Astrocyte of the cerebellum (primary cell): ENCODE data around the gene TBC1D22A.
"Not testable (repeated sequence)": the region's sequence is repeated elsewhere in the genome, so short reads cannot be mapped to it uniquely, and the experiment has no call there.

ENCODE experiments used
- DNase-seq: peaks from one replicate; pipeline ENCODE4 v3.0.0-alpha.2; 2011; ENCODE audit warnings: low read depth
- H3K4me3 ChIP-seq: 2 replicates; pipeline ENCODE4 v1.5.1; 2011; ENCODE audit warnings: mild to moderate bottlenecking, low read depth, low read length, moderate library complexity
- CTCF ChIP-seq: IDR thresholded peaks from 2 replicates; pipeline ENCODE4 v1.5.1; 2012; ENCODE audit warnings: low read length, low read depth, moderate library complexity, mild to moderate bottlenecking; ENCODE audit errors: missing control alignments
- in situ Hi-C: cut with HindIII; loops from 2 replicates; pipeline ENCODE4 v1.10.0; 2017; ENCODE audit warnings: low sequenced_read_pairs

TBC1D22A gene

GRCh38 chr22:46732041-46732379, 30.4 kb upstream of the TBC1D22A start:
- no peak overlapping the region for H3K4me3 ChIP-seq
- in situ Hi-C loops = no loop called here
- no peak for DNase-seq
- no peak for TF ChIP-seq CTCF

DNA sequence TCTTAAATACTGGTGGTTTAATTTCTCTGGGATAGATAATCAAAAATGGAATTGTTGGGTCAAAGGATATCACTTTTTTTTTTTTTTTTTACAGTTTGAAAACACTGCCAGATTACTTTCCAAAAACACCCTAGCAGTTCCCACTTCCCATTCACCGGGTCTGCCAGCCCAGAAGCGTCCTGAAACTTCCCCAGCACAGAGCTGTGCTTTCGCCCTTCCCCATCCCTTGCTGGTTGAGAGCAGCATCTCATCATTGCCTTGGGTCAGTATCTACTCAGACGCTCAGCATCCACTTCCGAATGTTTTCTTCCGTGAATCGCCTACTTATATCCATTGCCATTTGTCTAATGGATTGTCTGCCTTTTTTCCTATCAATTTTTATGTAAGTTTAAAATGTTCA, 29.9 kb upstream of the TBC1D22A start:
- H3K4me3 ChIP-seq = no peak overlapping the region
- in situ Hi-C loops = no loop called here
- no peak for TF ChIP-seq CTCF
- no peak for DNase-seq

DNA sequence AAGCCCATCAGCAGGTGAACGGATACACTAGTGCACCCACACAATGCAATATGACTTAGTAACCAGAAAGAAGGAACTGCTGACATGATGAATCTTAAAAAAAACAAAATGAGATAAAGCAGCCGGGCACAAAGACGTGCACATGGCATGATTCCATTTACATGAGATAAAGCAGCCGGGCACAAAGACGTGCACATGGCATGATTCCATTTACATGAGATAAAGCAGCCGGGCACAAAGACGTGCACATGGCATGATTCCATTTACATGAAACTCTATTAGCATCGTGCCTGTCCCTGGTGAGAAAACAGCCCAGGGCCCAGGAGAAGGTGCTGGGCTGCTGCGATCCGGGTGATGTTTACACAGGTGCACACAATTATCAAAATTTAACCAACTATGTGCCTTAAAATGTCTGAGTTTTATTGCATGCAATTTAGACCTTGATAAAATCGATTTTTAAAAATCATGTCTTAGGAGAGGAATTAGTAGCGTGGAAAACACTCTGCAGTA, 28.2 kb upstream of the TBC1D22A start:
- in situ Hi-C loops, H3K4me3 ChIP-seq, DNase-seq: not testable (repeated sequence)

DNA sequence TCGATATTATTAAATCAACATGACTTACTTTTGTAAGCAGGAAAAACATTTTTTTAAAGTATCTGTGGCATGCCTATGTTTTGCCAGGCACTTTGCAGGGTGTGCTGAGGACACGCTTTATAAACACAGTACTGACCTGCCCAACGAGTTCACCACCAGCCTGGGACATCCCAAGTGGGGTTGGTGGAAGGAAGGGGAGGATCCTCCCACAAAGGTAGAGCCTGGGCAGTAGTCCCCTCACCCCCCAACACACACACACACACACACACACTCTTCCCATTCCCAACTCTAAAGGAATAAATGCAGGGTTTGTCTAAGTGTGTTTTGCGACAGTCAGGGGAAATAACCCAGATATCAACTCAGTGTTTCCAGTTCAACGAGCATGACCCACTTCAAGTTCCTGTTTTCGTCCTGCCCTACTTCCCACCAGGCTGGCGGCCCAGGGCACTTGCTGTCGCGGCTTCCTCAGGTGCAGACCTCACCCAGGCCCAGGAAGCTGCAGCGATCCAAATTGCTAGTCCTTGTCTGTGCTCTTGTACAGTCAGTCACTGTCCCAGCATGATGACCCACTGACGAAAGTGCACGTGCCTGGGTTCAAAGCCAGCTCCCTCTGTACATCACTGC, 27.5 kb upstream of the TBC1D22A start:
- TF ChIP-seq CTCF = no peak
- DNase-seq = no peak
- no peak overlapping the region for H3K4me3 ChIP-seq
- in situ Hi-C loops = no loop called here

- TF ChIP-seq CTCF = no peak
- H3K4me3 ChIP-seq = no peak overlapping the region
- in situ Hi-C loops = no loop called here
- DNase-seq = no peak
These were observed 26.5 kb upstream of the TBC1D22A start for GRCh38 chr22:46735747-46736608.

- DNase-seq = no peak
- peak overlapping the region; percentile 71 for H3K4me3 ChIP-seq
- TF ChIP-seq CTCF = no peak
- in situ Hi-C loops = no loop called here
These were observed 25.7 kb upstream of the TBC1D22A start for GRCh38 chr22:46736705-46737104.
